OCI-LY1 (cell line): Measurements from ENCODE around the gene KCMF1.
A peak's percentile ranks its signal among the peaks of the same experiment; 100 is the strongest.

Experiments
- H2AFZ ChIP-seq: fragments of 200-600 bp; sonication (generic), shearing (Covaris generic); 2 replicates; pipeline ENCODE4 v1.6.0; 2014; ENCODE audit warnings: antibody characterized with exemption, mild to moderate bottlenecking, low read length
- H3F3A ChIP-seq: fragments of 200-600 bp; sonication (generic), shearing (Covaris generic); 2 replicates; pipeline ENCODE4 v1.6.0; 2014; ENCODE audit warnings: mild to moderate bottlenecking, antibody characterized with exemption, low read length, moderate library complexity; ENCODE audit not compliant: insufficient read depth
- H3K27ac ChIP-seq: fragments of 200-600 bp; sonication (generic); 2 replicates; pipeline ENCODE4 v1.5.1; 2014; ENCODE audit warnings: low read length, mixed run types, mild to moderate bottlenecking, low read depth; ENCODE audit not compliant: poor library complexity, severe bottlenecking
- H3K27me3 ChIP-seq: fragments of 200-600 bp; sonication (generic); 2 replicates; pipeline ENCODE4 v1.6.0; 2014; ENCODE audit warnings: antibody characterized with exemption, mild to moderate bottlenecking, low read length, moderate library complexity; ENCODE audit not compliant: insufficient read depth
- H3K36me3 ChIP-seq: fragments of 200-600 bp; sonication (generic); 2 replicates; pipeline ENCODE4 v1.6.1; 2014; ENCODE audit warnings: mild to moderate bottlenecking, antibody characterized with exemption, low read length, moderate library complexity, mixed read lengths; ENCODE audit not compliant: insufficient read depth
- H3K4me1 ChIP-seq: fragments of 200-600 bp; sonication (generic); 2 replicates; pipeline ENCODE4 v1.5.1; 2014; ENCODE audit warnings: mild to moderate bottlenecking, low read length, moderate library complexity; ENCODE audit not compliant: insufficient read depth, severe bottlenecking
- H3K4me2 ChIP-seq: fragments of 200-600 bp; sonication (generic), shearing (Covaris generic); 2 replicates; pipeline ENCODE4 v1.6.1; 2014; ENCODE audit warnings: low read length
- H3K4me3 ChIP-seq: fragments of 200-600 bp; sonication (generic); 2 replicates; pipeline ENCODE4 v1.5.1; 2014; ENCODE audit warnings: low read length, low read depth, mild to moderate bottlenecking, mixed read lengths; ENCODE audit not compliant: poor library complexity, severe bottlenecking
- H3K79me2 ChIP-seq: fragments of 200-600 bp; shearing (Covaris generic); 2 replicates; pipeline ENCODE4 v1.6.1; 2016; ENCODE audit warnings: mixed run types, low read length, mixed read lengths; ENCODE audit not compliant: insufficient read depth
- H3K9ac ChIP-seq: fragments of 200-600 bp; sonication (generic), shearing (Covaris generic); 2 replicates; pipeline ENCODE4 v1.6.1; 2014; ENCODE audit warnings: mild to moderate bottlenecking, low read length, mixed read lengths
- H3K9me2 ChIP-seq: fragments of 200-600 bp; sonication (generic), shearing (Covaris generic); 2 replicates; pipeline ENCODE4 v1.6.1; 2014; ENCODE audit warnings: low read depth, mild to moderate bottlenecking, low read length, mixed read lengths
- H3K9me3 ChIP-seq: fragments of 200-600 bp; shearing (Covaris generic); 2 replicates; pipeline ENCODE4 v1.6.1; 2014; ENCODE audit warnings: low read length, mixed read lengths
- H4K20me1 ChIP-seq: fragments of 200-600 bp; sonication (generic), shearing (Covaris generic); 2 replicates; pipeline ENCODE4 v1.6.0; 2016; ENCODE audit warnings: mild to moderate bottlenecking, low read length; ENCODE audit not compliant: insufficient read depth
- EZH2 ChIP-seq: fragments of 200-600 bp; sonication (generic), shearing (Covaris generic); IDR thresholded peaks from 2 replicates; pipeline ENCODE4 v1.8.0; 2017; ENCODE audit warnings: borderline replicate concordance, mixed run types, mild to moderate bottlenecking, antibody characterized with exemption, low read length, moderate library complexity, mixed read lengths
- TF ChIP-seq, protein P1 (sequence below): fragments of 200-600 bp; sonication (generic), shearing (Covaris generic); IDR thresholded peaks from 2 replicates; pipeline ENCODE4 v1.5.1; 2017; ENCODE audit warnings: mild to moderate bottlenecking, antibody characterized with exemption, low read length, moderate library complexity, mixed read lengths

KCMF1 gene

DNA sequence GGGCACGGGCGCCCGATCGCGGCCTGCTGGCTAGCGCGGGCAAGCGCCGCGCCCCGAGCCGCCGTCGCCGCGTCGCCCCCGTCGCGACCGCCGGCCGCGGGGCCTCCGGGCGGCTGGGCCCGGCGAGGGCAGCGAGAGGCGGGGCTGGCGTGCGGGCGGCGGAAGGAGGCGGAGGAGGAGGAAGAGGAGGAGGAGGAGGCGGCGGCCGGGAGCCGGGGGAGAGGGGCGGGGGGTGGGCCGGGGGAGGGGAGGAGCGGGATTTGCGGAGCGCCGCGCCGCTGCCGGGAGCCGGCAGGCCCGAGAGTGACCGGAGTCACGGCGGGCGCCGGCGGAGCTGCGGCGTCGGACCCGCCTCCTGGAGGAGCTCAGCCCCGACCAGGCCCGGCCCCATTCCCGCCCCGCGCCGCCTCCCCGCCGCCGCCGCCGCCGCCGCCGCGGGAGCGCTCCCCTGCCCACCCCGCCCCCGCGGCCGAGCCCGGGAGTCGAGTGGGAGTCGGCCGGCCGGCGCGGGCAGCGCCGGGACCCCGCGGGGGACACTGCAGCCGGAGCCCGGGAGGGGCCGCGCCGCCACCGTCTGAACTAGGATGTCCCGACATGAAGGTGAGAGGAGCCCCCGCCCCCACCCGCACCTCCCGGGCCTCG lies at the start of gene KCMF1:
KCMF1 (plus strand) TSS at position 294 of the 642 bp plus-strand sequence; CDS start at position 585, 291 bp downstream.
- Histone ChIP-seq H3K4me1 (peaks cover 46% of the 10 kb centered on the region), H3K9ac (peak within 1 kb of the TSS; percentile 90), H2AFZ (no peak within 1 kb of the TSS), H3K9me2 (no peaks in the 10 kb centered on the region), H3K36me3 (peaks cover 19% of the 10 kb centered on the region), H4K20me1 (no peaks in the 10 kb centered on the region), H3K27ac (peak within 1 kb of the TSS; percentile 75), H3K9me3 (no peaks in the 10 kb centered on the region), H3K79me2 (peaks cover 64% of the 10 kb centered on the region), H3F3A (no peaks in the 10 kb centered on the region), H3K4me3 (peak within 1 kb of the TSS; percentile 83), H3K4me2 (peak within 1 kb of the TSS; percentile 80), H3K27me3 (no peaks in the 10 kb centered on the region)
- TF ChIP-seq, protein P1, sequence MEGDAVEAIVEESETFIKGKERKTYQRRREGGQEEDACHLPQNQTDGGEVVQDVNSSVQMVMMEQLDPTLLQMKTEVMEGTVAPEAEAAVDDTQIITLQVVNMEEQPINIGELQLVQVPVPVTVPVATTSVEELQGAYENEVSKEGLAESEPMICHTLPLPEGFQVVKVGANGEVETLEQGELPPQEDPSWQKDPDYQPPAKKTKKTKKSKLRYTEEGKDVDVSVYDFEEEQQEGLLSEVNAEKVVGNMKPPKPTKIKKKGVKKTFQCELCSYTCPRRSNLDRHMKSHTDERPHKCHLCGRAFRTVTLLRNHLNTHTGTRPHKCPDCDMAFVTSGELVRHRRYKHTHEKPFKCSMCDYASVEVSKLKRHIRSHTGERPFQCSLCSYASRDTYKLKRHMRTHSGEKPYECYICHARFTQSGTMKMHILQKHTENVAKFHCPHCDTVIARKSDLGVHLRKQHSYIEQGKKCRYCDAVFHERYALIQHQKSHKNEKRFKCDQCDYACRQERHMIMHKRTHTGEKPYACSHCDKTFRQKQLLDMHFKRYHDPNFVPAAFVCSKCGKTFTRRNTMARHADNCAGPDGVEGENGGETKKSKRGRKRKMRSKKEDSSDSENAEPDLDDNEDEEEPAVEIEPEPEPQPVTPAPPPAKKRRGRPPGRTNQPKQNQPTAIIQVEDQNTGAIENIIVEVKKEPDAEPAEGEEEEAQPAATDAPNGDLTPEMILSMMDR: no peak
- no peak for TF ChIP-seq EZH2

DNA sequence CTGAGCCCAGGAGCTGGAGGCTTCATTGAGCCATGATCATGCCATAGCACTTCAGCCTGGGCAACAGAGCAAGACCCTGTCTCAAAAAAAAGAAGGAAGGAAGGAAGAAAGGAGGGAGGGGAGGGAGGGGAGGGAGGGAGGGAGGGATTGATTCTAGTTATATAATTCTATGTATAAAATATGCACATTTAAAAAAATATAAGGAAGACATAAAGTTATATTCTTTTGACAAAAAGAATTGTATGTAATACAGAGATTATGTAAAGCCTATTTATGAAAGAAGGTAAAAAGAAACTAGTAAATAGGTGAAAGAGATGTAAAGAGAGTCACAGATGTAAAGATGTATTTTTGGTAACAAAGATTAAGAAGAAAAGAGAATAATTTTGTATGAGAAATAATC lies 48.0 kb upstream of the KCMF1 start:
- no peak for TF ChIP-seq EZH2
- Histone ChIP-seq H3K4me1 (peaks cover 50% of the 10 kb centered on the region), H3K4me3 (no peak overlapping the region), H3F3A (no peaks in the 10 kb centered on the region), H3K9me2 (no peaks in the 10 kb centered on the region), H3K27ac (no peak overlapping the region), H3K79me2 (no peaks in the 10 kb centered on the region), H2AFZ (no peak overlapping the region), H3K27me3 (no peaks in the 10 kb centered on the region), H3K4me2 (no peak overlapping the region), H3K9me3 (no peaks in the 10 kb centered on the region), H3K36me3 (no peaks in the 10 kb centered on the region), H4K20me1 (no peaks in the 10 kb centered on the region), H3K9ac (no peak overlapping the region)

DNA sequence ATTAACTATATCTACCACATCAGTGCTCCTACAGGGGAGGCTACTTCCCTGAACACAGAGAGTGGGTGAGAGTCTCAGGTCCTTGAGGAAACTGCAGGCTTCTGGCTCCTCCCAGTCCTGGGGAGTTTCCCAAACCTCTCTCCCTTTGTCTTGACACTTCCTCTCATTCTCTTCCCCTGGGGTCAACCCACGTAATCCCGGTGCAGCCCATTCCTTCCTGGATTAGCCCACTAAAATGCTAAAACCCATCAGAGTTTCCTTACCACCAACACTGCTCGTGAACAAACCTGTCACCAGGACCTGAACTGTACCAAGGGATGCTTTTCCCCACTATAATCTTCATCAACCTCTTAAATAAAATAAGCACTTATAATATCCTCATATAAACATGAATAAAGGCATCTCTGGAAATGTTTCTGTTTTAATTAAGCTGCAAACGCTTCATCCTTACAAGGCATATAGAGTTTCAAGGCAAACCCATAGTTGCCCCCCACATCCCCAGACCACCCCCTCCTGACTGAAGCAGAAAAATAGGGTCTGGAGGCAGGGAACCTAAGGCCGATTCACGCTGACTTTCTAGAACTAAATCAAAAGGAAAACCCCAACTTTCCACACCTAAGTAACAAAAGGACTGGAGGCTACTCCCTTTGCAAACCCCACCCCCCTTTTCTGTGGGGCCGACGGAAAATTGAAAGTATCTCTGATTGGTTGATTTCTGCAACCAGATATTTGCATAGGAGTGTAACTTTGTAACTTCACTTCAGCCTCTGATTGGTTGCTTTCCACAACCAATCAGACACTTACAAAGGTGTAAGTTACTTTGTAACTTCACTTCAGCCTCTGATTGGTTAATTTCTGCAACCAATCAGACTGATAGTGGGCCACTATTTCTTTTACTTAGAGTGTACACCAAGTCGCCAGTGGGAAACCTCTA lies 46.5 kb upstream of the KCMF1 start:
- no peaks in the 10 kb centered on the region for H3K36me3 ChIP-seq
- no peaks in the 10 kb centered on the region for H3F3A ChIP-seq
- no peaks in the 10 kb centered on the region for H3K9me2 ChIP-seq
- H3K9ac ChIP-seq: 0 out of 2 replicates have a peak overlapping the region, but pooled peaks have one; percentile 8
- no peaks in the 10 kb centered on the region for H4K20me1 ChIP-seq
- H3K27me3 ChIP-seq: no peaks in the 10 kb centered on the region
- no peak for TF ChIP-seq EZH2
- TF ChIP-seq, protein P1: no peak
- H3K4me3 ChIP-seq: no peak overlapping the region
- peaks cover 47% of the 10 kb centered on the region for H3K4me1 ChIP-seq
- peak overlapping the region; percentile 54 for H3K27ac ChIP-seq
- H3K79me2 ChIP-seq: no peaks in the 10 kb centered on the region
- no peak overlapping the region; the same call in 1 of the 2 replicates for H2AFZ ChIP-seq
- H3K9me3 ChIP-seq: no peaks in the 10 kb centered on the region
- peak overlapping the region; percentile 39 for H3K4me2 ChIP-seq
